HG03196 (cell line): ENCODE measurements around the gene TXNDC17.
"Not testable (repeated sequence)": the region's sequence is repeated elsewhere in the genome, so short reads cannot be mapped to it uniquely, and the experiment has no call there.

Experiments
- ATAC-seq: cut with Tn5 transposase; IDR thresholded peaks from one replicate; pipeline ENCODE4 v1.9.1; 2021; ENCODE audit not compliant: unreplicated experiment

The TXNDC17 gene

DNA sequence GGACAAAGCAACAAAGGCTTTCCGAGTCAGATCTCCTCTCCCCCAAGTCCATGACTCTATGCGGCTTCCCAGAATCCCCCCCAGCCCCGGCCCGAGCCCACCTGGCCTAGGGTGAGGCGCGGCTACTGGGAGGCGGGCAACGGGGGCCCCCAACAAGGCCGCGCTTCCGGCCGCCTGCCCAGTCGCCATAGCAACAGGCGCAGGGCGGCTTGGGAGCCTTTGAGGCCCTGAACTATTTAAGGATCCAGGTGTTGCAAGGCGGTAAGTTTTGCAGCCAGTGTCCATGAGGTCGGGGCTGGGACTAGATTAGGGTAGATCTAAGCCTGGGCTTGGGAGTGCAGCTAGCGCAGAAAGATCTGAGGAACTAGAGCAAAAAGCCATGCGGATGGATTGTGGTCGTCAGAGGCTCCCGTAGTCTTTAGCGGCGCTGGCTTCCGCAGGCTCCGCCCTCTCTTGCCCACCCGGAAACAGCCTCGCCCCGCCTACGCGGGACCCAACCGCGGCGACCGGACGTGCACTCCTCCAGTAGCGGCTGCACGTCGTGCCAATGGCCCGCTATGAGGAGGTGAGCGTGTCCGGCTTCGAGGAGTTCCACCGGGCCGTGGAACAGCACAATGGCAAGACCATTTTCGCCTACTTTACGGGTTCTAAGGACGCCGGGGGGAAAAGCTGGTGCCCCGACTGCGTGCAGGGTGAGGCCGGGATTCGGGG, at the start of gene TXNDC17, which contains the start of gene KIAA0753:
TSS of gene TXNDC17 (plus strand) at position 525 of the 711 bp plus-strand sequence. CDS start at position 548, 23 bp downstream.
TSS of gene KIAA0753 (minus strand) at position 176 of the 711 bp plus-strand sequence. CDS start 5,608 bp downstream, outside the sequence.
- ATAC-seq = peak; percentile 88

DNA sequence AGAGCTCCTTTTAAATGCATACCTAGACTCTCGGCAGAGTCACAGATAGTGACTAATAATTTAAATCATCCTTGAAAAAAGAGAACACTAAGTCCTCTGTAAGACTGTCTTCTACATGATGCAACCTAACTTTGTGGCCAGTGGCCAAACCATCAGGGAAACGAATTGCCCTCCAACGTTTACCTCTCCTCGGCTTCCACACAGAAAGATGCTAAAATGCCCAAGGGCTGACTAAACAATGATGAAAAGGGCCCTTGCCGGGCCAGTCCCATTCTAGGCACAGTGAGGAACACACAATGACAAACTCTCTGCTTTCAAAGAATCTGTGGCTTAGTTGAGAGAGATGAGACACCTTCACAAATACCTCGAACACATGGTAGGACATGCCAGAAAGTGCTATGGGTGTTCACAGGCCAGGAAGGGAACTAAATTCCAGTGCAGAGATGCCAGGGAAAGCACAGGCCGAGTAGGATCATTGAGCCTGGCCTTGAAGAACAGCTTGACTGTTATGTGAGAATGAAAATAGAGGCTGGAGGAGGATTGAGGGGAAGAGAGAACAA, 49.2 kb upstream of the TXNDC17 start:
- ATAC-seq = no peak

DNA sequence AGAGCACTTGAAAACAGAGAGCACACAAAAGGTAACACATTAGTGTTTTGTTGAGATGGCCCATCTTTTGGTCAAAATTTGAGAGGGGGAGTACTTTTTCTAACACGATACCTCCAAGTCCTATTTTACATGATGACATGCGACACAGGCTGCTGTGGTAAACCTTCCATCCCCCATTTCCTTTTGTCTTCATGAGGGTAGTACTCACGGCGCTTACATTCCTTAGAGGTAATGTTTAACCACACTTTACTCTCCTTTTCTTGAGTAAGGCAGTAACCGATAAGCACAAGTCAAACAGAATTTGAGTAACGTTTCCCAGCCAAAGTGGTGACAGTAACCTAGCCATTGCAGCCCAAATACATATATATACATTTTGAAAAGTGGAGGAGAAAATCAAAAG, 48.7 kb upstream of the TXNDC17 start:
- no peak for ATAC-seq

DNA sequence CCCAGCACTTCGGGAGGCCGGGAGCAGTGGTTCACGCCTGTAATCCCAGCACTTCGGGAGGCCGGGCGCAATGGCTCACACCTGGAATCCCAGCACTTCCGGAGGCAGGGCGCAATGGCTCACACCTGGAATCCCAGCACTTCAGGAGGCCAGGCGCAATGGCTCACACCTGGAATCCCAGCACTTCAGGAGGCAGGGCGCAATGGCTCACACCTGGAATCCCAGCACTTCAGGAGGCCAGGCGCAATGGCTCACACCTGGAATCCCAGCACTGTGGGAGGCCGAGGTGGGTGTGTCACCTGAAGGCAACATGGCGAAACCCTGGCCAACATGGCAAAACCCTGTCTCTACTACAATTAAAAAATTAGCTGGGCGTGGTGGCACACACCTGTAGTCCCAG, 47.5 kb upstream of the TXNDC17 start:
- ATAC-seq = not testable (repeated sequence)

DNA sequence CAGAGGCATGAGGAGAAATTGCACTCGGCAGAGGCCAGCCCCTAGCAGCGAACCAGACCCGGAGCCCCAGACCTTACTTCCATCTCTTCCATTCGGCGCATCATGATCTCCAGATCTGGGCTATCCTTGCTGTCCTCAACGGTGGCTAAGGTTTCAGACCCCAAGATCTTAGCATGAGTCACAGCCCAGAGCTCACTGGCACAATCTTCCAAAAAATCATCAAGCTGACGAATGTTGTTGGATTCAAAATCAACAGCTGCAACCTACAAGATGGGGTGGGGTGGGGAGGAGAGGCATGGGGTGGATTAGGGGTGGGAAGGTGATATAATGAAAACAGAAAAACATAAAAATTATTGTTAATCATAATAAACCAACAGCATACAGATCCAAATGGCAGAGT, 44.8 kb upstream of the TXNDC17 start:
- ATAC-seq = no peak

DNA sequence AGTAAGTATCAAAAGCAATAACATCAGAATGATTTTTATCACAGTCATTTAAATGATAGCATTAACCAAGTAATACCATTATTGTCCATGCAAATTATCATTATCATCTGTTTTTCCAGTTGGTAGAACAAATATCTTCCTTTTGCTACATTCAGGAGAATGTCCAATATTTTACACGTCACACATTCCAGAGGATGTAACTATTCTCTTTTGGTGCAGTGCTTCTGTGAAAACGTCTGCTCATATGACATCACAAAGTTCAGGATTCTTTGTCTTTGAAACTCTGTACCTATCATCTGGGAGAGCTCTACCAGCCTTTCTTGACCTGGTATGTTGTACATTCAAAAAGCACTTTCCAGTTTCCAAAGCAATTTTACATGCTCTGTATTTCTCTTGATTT, 44.3 kb upstream of the TXNDC17 start:
- no peak for ATAC-seq

DNA sequence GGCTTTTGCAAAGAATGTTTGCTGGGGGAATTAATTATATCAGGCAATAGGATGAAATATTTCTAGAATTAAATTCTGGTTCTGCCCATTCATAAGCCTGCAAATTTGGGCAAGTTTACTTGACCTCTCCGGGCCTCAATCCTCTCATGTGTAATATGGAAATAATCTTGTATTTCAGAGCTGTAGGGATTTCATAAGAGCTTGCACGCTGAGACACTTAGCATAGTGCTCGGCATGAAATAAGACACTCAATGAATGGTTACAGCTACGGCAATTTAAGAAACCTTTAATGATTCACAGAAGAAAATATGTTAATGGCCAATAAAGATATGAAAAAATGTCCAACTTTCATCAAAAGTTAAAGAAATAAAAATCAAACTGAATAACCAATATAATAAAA, 43.9 kb upstream of the TXNDC17 start:
- ATAC-seq = no peak

DNA sequence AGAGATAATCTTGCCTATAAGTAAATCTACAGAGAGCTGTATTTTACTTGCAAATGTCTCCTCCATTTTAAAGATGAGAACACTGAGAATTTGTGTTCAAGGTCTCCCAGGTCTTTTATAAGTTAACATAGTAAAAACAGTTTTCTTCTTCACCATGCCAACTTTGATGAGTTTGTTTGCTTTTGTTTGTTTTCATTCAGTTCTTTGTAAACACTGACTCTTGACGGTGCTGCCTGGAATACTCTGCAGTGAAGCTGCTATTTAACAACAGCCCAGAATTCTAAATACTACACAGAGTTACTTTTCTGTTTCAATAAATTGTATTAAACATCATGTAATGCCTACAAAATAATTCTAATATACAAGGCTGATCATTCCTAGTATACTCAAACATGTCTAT, 43.1 kb upstream of the TXNDC17 start:
- ATAC-seq = no peak

DNA sequence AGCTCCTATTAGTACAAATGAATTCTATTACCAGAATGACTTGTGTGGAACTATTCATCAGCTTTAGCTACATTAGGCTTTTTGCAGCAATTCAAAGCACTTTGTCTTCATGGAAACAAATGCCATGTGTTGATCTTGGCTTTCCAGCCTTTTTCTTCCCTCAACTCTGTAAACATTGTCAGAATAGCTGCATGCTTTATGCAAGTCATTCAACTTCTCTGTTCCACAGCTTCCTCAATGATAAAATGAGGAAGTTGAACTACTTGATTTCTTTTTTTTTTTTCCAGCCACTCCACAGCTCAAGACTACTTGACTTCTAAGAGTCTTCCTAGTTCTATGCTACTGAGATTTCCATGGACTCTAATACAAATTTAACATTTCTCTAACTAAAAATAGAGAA, 41.5 kb upstream of the TXNDC17 start:
- no peak for ATAC-seq

DNA sequence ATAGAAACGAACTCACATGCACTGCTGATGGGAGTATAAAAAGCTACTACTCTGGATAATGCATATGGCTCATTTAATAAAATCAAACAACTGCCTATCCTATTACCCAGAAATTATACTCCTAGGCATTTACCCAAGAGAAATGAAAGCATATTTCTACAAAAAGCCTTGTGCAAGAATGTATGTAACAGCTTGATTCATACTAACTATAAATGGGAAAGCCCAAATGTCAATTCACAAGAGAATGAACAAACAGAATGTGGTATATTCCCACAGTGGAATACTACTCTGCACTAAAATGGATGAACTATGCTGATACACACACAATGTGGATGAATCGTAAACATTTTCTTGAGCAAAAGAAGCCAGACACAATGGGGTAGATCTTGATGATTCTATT, 38.7 kb upstream of the TXNDC17 start:
- no peak for ATAC-seq

DNA sequence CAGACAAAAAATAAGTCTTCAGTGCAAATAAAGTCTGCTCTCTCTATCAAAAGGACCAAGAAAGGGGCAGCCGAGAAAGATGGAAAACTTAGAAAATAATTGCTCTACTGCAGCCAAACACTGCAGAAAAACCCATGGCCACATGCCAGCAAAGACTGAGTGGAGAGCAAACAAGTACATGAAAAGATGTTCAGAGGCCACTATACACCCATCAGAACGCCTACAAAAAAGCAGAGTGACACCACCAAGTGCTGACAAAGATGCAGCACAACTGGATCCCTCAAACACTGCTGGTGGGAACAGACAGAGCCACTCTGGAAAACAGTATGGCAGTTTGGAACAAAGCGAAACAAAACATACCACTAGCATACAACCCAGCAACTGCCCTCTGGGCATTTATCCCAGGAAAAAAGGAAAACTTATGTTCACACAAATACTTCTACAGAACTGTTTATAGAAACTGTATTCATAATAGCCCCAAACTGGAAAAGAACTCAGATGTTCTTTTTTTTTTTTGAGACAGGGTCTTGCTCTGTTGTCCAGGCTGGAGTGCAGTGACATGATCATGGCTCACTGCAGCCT, 37.0 kb upstream of the TXNDC17 start:
- ATAC-seq = no peak

DNA sequence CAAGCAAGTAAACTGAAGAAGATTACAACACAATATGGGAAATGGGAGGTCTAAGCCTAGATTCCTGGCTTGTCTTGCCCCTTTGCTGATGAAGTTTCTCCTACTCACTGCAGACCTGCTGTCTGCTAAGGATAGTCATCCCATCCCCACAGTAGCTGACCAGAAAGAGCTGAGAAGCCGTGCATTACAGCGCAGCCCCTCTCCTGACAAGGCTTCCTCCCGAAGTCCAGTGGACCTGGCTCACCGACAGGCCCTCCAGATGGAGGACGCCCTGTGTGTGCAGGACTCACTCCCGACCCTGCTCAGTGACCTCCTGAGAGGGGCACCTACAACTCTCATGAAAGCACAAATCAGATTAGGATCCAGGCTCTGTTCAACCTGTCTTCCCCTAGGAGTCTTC, 35.7 kb upstream of the TXNDC17 start:
- ATAC-seq = no peak

DNA sequence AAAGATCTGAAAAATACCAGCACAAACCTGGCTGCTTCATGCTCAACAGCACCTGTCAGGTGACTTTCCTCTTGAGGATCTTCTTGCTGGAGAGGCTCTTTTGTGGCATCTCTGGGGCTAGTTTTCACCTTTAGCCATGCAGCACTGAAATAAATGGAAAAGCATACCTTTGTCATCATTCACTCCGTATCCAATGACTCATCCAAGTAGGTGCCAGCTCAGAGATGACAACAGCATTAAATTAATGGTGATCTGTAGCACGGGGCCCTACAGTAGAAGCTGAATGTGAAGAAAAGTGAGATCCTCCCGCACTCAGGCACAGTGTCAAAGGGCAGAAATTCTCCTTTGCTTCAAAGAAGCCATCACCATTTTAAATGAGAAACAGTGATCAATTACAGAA, 32.5 kb upstream of the TXNDC17 start:
- ATAC-seq = no peak

DNA sequence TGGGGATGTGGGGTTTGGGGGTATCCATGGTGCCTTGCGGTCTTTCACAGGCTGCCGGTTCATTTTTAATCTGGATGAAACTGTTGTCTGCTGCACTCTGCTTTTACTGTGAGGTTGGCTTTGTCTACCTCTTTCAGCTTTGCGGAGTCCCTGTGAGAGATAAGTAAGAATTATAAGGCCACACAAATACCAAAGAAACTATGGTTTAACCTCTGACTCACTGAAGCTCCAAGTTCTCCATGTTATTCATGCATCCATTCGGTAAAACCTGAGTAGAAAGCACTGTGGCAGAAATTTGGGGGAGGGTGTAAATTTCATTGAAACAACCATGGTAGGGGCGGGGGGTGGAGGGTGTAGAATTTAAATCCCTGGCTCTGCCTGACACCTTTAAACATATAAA, 30.8 kb upstream of the TXNDC17 start:
- ATAC-seq = no peak

DNA sequence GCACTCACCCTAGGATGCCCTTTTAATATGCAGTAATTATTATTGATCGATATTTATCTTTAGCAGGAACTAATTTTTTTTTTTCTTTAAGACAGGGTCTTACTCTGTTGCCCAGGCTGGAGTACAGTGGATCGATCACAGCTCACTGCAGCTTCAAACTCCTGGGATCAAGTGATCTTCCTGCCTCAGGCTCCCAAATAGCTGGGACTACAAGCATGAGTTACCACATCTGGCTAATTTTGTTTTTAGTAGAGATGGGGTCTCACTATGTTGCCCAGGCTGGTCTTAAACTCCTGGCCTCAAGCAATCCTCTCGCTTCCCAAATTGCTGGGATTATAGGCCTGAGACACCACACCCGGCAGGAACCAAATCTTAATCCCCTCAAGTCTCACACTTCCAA, 29.6 kb upstream of the TXNDC17 start:
- no peak for ATAC-seq

DNA sequence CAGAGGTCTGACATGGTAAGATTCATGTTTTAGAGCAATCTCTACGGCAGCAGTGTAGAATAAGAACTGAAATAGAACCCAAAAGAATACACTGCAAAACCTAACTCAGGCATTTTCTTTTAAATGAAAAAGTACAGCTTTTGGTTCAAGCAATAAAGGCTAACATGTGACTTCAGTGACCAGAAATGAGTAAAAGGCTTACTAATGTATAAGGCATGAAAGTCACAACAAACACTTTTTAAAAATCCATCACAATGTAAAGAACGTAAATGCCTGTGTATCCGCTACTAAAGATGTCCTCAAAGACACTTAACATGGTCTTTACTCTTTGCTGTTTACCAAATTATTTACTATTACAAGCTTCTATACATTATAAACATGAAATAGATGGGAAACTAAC, 16.9 kb upstream of the TXNDC17 start:
- ATAC-seq = no peak

DNA sequence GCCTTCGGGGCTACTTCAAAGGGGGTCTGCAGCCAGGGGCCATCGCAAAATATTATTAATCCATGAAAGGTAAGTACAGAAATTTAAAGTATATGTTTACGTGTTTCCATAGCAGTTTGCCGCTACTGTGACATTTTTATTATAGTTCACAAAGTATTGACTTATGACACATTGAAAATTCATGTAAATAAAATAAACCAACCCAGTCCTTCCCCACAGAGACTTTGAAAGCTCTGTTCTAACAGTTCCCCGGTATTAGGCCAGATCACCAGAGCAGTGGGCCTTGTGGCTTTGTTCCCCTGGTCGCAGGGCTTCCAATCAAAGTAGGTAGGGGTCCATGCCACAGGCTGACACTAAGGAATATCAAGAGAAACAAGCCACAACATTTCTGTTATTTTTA, 14.2 kb upstream of the TXNDC17 start:
- ATAC-seq = no peak

DNA sequence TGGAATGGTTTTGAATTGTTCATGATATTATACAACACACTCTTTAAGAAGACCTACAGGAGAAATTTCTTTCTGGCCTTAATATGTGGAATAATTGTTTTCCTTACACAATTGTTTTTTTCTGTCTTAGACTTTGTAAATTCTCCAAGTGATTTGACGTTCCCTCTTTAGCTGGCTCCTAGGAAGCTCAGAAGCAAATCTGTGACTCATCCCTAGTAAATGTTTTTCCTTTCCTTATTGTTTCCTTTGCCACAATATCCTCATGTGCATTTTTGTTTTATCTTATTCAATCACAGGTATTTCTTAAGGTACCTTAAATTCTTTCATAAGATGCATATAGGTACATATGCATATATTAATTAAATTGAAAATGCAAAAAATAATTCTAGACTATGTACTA, 13.8 kb upstream of the TXNDC17 start:
- no peak for ATAC-seq

DNA sequence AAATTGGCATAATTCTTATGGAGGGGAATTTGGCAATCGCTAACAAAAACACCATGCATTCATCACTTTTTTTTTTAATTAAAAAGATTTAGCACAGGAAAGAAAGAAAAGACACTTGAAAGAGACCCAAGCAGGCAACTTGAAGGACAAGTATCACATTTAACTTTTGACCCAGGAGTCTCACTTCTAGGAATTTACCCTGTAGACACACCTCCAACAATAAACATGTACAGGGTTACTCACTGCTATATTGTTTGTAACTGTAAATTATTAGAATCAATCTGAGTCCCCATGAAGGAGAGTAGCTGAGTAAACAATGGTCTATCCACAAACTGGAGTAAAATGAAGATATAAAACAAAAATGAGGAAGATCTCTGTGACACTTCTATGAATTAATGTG, 10.5 kb upstream of the TXNDC17 start:
- ATAC-seq = no peak

DNA sequence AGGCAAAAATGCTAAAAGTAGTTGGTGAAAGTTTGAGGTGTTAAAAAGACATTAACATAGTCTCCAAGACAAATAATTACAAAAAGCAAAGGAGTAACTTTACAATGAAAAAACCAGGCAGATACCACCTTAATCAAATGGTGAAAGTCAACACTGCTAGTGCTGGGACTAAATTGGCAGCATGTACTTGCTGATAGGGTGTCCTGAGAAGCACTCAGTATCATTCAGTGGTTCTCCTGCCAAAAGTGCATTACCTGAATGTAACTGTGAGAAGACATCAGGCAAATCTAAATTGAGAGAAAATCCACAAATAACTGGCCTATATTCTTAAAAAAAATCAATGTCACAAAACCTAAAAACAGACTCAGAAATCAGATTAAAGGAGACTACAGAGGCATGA, 8.3 kb upstream of the TXNDC17 start:
- no peak for ATAC-seq

DNA sequence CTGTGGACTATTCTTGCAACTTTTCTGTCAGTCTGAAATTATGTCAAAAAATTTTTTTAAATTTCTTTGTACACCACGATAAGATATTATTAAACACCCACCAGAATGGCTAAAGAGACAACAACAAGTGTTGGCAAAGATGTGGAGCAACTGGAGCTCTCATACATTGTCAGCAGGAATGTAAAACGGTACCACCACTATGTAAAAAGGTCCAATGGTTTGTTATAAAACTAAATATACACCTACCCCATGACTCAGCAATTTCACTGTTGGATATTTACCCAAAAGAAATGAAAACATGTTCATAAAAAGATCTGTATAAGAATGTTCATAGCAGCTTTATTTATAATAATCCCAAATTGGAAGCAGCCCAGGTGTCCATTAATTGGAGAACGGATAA, 7.6 kb upstream of the TXNDC17 start:
- no peak for ATAC-seq

DNA sequence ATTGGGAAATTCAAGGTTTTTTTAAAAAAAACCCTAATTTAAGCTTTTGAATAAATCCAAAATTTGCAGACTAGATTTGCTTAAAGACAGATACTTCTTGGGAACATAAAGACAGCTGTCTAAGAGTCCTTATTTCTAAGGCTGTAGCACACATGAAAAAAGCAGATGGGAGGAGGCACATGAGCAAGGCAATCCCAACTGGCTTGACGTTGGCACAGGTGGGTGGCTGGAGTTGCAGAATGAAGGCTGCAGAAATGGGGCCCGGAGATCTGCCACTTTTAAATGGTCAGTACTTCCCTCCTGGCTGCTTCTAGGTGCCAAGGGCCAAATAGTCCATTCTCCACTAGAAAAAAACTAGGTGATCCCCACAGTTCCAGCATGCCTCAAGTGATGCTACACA, 4.8 kb upstream of the TXNDC17 start:
- ATAC-seq = no peak
